Endothelial cell of umbilical vein (primary cell): Measurements from ENCODE around the gene RANGRF.

Experiments
- EZH2 ChIP-seq: IDR thresholded peaks from 2 replicates; pipeline ENCODE4 v1.6.1; 2012; ENCODE audit warnings: borderline replicate concordance, low read depth, mild to moderate bottlenecking, moderate library complexity, low read length, inconsistent platforms; ENCODE audit not compliant: severe bottlenecking
- FOS ChIP-seq: IDR thresholded peaks from 2 replicates; pipeline ENCODE4 v1.6.1; 2011; ENCODE audit warnings: mild to moderate bottlenecking, low read length, moderate library complexity, borderline replicate concordance; ENCODE audit not compliant: insufficient read depth
- GATA2 ChIP-seq: IDR thresholded peaks from 2 replicates; pipeline ENCODE4 v1.7.0; 2011; ENCODE audit warnings: low read depth, mild to moderate bottlenecking, moderate library complexity, mixed read lengths, low read length; ENCODE audit not compliant: insufficient read length, insufficient read depth
- JUN ChIP-seq: IDR thresholded peaks from 2 replicates; pipeline ENCODE4 v1.6.1; 2011; ENCODE audit warnings: borderline replicate concordance, low read depth; ENCODE audit not compliant: insufficient read length, insufficient read depth
- POLR2A ChIP-seq: IDR thresholded peaks from 2 replicates; pipeline ENCODE4 v1.6.1; 2012; ENCODE audit warnings: low read depth, mild to moderate bottlenecking, control low read depth, low read length
- POLR2AphosphoS5 ChIP-seq: IDR thresholded peaks from 2 replicates; pipeline ENCODE4 v1.6.1; 2012; ENCODE audit warnings: low read depth, mild to moderate bottlenecking, control low read depth, low read length, moderate library complexity; ENCODE audit not compliant: insufficient read depth
- TF ChIP-seq, protein P1 (sequence below), 2 donors: IDR thresholded peaks; 1 replicate in 1 of 2; 2 replicates in 1 of 2; pipeline ENCODE4 v1.5.1; 2011; ENCODE audit warnings: low read length in 2 of 2, mild to moderate bottlenecking in 2 of 2, moderate library complexity in 2 of 2, control low read depth in 1 of 2, inconsistent platforms in 1 of 2, low read depth in 1 of 2; ENCODE audit not compliant: insufficient read depth in 1 of 2; ENCODE audit errors: extremely low read depth in 1 of 2
- TF ChIP-seq, protein P2 (sequence below): IDR thresholded peaks from 2 replicates; pipeline ENCODE4 v1.6.1; 2011; ENCODE audit not compliant: insufficient read depth, insufficient read length

- TF ChIP-seq, protein P1, sequence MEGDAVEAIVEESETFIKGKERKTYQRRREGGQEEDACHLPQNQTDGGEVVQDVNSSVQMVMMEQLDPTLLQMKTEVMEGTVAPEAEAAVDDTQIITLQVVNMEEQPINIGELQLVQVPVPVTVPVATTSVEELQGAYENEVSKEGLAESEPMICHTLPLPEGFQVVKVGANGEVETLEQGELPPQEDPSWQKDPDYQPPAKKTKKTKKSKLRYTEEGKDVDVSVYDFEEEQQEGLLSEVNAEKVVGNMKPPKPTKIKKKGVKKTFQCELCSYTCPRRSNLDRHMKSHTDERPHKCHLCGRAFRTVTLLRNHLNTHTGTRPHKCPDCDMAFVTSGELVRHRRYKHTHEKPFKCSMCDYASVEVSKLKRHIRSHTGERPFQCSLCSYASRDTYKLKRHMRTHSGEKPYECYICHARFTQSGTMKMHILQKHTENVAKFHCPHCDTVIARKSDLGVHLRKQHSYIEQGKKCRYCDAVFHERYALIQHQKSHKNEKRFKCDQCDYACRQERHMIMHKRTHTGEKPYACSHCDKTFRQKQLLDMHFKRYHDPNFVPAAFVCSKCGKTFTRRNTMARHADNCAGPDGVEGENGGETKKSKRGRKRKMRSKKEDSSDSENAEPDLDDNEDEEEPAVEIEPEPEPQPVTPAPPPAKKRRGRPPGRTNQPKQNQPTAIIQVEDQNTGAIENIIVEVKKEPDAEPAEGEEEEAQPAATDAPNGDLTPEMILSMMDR (IDR thresholded peaks at IDR 0.05; ENCODE audit: extremely low read depth in 1 of 2, insufficient read depth in 1 of 2, low read depth in 1 of 2, low read length in 2 of 2), result no peak
- TF ChIP-seq JUN (no peak), POLR2AphosphoS5 (no peak), GATA2 (no peak), EZH2 (no peak), POLR2A (no peak), FOS (no peak)
- TF ChIP-seq, protein P2, sequence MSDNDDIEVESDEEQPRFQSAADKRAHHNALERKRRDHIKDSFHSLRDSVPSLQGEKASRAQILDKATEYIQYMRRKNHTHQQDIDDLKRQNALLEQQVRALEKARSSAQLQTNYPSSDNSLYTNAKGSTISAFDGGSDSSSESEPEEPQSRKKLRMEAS, result no peak
These were observed 20.9 kb upstream of the RANGRF start for GRCh38 chr17:8267480-8268147.
